ENCODE data around the gene UNK. TPM values are rescaled to one million over a fixed set of nuclear protein-coding genes. Genes with fewer than 3 reads are reported as not detected.

The UNK gene
- total RNA-seq, 4 donors from 2014 or later = 27.8 to 68.2 (median 31.9) TPM

- H3K27me3 ChIP-seq = no peaks in the 10 kb centered on the region
- H3K36me3 ChIP-seq = peaks cover 35% of the 10 kb centered on the region
- TF ChIP-seq EP300 (IDR thresholded peaks at IDR 0.05) = peak; percentile 57
- TF ChIP-seq POLR2AphosphoS5 (IDR thresholded peaks at IDR 0.05) = peak; percentile 100
- peak; percentile 100 for TF ChIP-seq POLR2A (IDR thresholded peaks at IDR 0.05)
- no peak for TF ChIP-seq CTCF (IDR thresholded peaks at IDR 0.05)
- under 1% methylated on average over 45 of the region's 84 CpGs for WGBS
- H3K4me1 ChIP-seq = peaks cover 60% of the 10 kb centered on the region
- no peaks in the 10 kb centered on the region for H3K9me3 ChIP-seq
- DNase-seq (ENCODE audit: low spot score in 2 of 2) = peak; percentile 98 to 99
- H3K4me3 ChIP-seq = peak overlapping the region; percentile 90
- H3K27ac ChIP-seq = peak overlapping the region; percentile 97
These were observed 5.2 kb upstream of the UNK start for GRCh38 chr17:75779250-75779986.

GRCh38 chr17:75779987-75780889, 4.4 kb upstream of the UNK start:
- H3K4me1 ChIP-seq = peaks cover 58% of the 10 kb centered on the region
- H3K4me3 ChIP-seq = peak overlapping the region; percentile 90
- H3K9me3 ChIP-seq = no peaks in the 10 kb centered on the region
- TF ChIP-seq EP300 (IDR thresholded peaks at IDR 0.05) (no peak), CTCF (IDR thresholded peaks at IDR 0.05) (no peak), POLR2AphosphoS5 (IDR thresholded peaks at IDR 0.05) (no peak), POLR2A (IDR thresholded peaks at IDR 0.05) (no peak)
- DNase-seq (ENCODE audit: low spot score in 2 of 2) = no peak
- peak overlapping the region; percentile 97 for H3K27ac ChIP-seq
- WGBS = 19% methylated on average over 5 of the region's 5 CpGs
- peaks cover 31% of the 10 kb centered on the region for H3K36me3 ChIP-seq
- H3K27me3 ChIP-seq = no peaks in the 10 kb centered on the region

GRCh38 chr17:75783069-75783783, 1.4 kb upstream of the UNK start:
- 6% methylated on average over 6 of the region's 6 CpGs for WGBS
- Histone ChIP-seq H3K9me3 (no peaks in the 10 kb centered on the region), H3K4me1 (peaks cover 65% of the 10 kb centered on the region), H3K27me3 (no peaks in the 10 kb centered on the region), H3K27ac (peak overlapping the region; percentile 99), H3K36me3 (peaks cover 8% of the 10 kb centered on the region), H3K4me3 (peak overlapping the region; percentile 68)
- TF ChIP-seq CTCF (IDR thresholded peaks at IDR 0.05) (peak; percentile 63 to 72), POLR2AphosphoS5 (IDR thresholded peaks at IDR 0.05) (no peak)
- DNase-seq (ENCODE audit: low spot score in 2 of 2) = no peak

GRCh38 chr17:75783803-75784472, 668 bp upstream of the UNK start:
- no peaks in the 10 kb centered on the region for H3K27me3 ChIP-seq
- peak overlapping the region; percentile 99 for H3K27ac ChIP-seq
- peaks cover 1% of the 10 kb centered on the region for H3K36me3 ChIP-seq
- TF ChIP-seq CTCF (IDR thresholded peaks at IDR 0.05) (no peak), POLR2A (IDR thresholded peaks at IDR 0.05) (no peak), POLR2AphosphoS5 (IDR thresholded peaks at IDR 0.05) (no peak), EP300 (IDR thresholded peaks at IDR 0.05) (no peak)
- WGBS = 48% methylated on average over 20 of the region's 20 CpGs
- H3K4me1 ChIP-seq = peaks cover 65% of the 10 kb centered on the region
- peak in 1 of 2 donors; percentile 80 for DNase-seq (ENCODE audit: low spot score in 2 of 2)
- H3K4me3 ChIP-seq = peak overlapping the region; percentile 68
- H3K9me3 ChIP-seq = no peaks in the 10 kb centered on the region

All from suprapubic skin (tissue), 4 donors.